ENCODE results near the gene TP53TG5.
"Not testable (repeated sequence)": the region's sequence is repeated elsewhere in the genome, so short reads cannot be mapped to it uniquely, and the experiment has no call there.

The TP53TG5 gene

DNA sequence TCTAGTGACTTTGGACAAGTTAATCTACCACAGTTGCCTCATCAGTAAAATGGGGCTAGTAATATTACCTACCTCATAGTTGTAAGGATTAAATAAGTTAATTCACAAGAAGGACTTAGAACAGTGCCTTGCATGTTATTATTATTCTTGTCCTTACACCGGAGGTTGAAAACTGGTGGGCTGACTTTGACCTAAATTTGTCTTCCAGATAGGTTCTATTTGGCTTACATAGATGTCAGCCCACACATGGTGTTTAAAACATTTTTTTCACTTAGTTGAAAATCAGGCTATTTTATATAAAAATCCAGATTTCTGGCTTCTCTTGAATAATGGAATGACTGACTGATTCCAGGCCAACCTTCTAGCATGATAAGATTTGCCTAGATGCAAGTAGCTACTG, 11.9 kb downstream of the TP53TG5 start:
- no peak for DNase-seq

DNA sequence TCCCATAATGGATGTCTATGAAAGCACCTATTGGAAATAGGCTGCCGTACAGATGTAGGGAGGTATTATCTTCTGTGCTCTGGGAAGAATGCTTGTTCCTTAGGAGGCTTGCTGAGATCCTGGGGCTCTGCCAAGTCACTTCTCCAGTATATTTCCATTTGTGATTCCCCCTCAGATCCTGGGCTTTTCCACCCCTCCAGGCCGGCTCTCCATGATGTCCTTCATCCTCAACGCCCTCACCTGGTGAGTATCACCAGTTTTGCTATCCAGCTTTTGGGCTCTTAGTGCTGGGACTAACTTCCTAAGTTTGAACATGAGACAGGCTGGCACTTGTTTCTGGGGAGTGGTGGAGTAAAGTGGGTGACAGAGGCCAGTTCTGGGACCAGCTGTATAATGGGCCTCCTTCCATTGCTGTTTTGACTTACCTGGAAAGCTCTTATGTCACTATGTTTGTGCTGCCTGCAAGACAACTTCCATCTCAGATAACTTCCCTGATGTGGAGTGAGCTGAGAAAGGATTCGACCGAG, 12.6 kb downstream of the TP53TG5 start:
- DNase-seq, result no peak

DNA sequence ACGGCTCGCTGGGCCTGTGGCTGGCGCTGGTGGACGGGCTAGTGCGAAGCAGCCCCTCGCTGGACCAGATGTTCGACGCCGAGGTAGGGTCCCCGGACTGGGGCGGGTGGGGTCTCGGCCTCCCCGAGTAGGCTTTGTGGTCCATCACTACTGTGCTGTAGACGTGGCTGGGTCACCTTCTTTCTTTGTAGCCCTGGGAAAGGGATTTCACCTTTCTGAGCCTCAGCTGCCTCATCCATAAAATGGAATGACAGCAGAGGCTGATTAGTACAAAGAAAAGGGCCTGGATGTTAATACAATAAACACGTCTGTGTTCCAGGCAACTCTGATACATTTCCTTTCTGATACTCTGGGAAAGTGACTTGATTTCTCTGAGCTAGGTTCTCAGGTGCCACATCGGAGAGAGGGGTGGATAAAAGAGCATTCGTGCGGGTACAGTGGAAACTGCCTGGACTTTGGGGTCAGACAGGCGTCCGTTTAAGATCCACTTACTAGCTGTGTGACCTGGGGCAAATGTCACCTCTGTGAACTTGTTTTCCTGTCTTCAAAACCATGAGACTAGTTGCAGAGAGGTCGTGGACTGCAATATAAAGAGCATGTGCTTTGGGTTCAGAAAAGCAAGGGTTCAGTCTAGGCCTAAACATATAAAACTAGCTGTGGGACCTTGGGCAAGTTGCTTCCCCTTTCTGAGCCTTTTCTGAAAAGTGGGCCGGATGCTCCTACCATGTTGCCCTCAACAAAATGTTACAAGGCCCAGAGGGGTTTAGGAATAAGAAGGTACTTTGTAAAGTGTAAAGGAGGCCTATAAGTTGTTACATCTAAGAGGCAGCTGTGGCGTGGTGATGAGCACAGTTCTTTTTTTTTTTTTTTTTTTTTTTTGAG, 14.3 kb downstream of the TP53TG5 start:
- DNase-seq, result no peak

DNA sequence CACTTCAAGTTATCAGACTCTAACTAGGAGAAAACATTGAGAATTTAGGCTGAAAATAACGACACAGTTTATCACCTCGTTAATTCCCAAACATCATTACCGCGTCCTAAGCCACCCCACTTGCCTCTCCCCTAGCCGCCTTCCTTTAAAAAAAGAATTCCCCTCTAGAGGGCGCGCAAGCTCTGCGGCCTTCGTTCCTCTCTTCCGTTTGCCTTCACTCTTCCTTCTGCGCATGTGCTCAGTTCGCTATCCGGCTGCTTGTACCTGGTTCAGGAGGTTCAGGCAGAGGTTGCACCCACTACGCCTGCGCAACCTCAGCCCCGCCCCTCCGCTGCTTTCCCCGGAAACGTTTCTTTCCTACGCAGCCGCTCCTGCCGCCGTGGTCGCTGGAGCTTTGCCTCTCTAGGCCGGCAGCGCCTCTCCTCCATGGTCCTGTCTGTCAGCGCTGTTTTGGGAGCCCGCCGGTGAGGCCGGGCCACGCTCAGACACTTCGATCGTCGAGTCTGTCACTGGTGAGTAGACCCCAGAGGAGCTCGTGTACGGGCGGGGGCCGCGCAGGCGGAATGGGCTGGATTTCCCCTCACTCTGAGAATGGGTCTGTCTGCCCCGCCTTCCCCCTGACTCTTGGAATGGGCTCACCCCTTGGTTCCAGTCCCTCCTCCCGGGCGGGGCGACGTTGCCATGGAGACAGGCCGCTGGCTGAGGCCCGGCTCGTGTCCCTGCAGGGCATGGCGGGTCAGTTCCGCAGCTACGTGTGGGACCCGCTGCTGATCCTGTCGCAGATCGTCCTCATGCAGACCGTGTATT, 15.1 kb downstream of the TP53TG5 start, which contains the start of gene SYS1:
SYS1 (plus strand) TSS at position 353 of the 807 bp plus-strand sequence; CDS start at position 729, 376 bp downstream.
- DNase-seq, result peak; percentile 98

DNA sequence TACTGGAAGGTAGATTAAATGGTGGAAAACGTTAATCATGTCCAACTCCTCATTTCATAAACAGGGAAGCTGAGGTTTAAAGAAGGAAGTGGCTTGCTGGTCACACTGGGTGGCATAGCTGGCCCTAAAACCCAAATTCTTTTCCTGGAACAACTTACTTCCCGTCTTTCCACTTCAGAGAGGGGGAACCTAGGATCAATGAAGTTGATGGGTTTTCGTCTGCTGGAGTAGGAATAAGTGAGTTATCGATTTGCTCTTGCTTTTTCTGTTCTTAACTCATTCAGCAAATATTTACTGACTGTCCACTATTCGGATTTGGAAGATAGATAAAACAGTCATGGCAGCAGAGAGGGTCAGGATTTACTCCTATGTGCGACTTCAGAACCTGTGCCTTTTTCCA, 16.3 kb downstream of the TP53TG5 start:
- no peak for DNase-seq

DNA sequence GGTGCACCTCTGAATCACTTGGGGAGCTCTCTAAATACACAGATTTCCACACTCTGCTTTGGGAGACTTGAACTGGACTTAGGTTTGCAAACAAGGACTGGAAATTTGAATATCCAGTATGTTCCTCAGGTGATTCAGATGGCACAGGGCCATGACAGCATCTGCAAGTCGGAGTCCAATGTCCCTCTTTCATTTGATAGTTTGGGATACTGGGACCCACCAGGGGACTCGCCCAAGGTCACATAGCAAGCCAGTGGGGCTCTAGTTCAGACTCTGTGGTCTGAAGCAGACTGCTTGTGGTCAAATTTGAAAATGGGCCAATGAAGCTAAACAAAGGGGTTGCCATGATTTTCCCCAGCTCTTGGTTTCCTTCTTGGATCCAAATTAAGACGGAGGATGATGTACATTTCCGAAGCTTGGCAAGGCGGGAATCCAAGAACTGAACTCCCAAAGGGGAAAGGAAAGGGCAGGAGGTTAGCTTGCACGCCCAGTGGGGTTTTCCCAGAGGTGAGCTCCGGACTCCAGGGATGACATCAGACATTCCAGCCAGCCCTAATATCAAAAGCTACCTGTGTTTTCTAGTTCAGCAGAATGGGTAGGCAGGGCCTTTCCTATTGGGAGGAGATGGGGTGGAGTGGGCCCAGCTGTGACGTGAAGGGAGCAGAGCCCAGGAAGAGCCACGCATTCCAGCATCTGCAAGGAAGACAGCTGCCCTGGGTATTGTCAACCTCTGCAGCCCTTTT, 18.5 kb downstream of the TP53TG5 start:
- no peak for DNase-seq

DNA sequence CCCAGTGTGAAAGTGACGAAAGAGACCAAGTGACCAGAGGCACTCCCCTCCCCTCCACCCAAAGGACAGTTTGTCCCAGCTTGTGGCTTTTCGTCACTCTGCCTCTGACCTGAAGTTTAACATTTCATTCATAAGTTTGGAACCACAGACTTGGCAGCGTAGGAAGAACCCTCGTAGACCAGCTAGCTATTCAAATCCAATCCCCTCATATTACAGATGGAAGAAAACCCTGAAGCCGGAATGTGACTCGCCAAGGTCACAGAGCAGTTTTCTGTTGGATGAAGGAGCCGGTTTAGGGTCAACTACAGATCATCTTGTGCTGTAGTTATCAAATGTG, 19.1 kb downstream of the TP53TG5 start:
- no peak for DNase-seq

DNA sequence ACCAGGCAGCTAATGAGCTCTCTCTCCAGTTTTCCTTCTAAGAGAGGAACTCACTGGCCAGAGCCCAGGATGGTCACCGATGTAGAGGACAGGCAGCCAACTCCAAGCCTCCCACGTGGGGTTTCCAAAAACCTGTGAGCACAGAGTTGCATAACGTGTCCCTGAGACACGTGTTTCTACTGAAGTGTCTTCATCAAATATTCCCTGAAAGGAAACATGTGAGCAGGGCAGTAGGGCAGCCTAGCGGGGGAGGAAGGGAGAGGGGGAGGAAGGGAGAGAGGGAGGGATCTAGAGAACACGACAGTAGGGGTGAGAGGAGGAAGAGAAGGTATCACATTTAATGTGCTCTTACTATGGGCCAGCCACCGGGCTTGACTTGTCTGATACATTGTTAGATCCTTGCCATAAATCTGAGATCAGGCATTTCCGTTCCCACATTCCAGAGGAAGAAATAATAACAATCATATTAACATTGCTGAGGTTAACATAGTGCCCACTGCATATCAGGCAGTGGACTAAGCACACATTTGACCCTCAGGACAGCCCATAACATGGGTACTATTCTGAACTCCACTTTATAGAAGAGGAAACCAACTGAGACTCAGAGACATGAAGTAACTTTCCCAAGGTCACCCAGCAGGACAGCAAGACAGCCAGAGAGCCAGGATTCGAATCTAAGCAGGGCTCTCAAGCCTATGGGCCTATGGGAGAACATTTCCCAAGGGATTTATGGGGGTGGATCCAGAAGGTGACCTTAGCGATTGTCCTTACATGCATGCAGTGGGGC, 19.6 kb downstream of the TP53TG5 start:
- no peak for DNase-seq

DNA sequence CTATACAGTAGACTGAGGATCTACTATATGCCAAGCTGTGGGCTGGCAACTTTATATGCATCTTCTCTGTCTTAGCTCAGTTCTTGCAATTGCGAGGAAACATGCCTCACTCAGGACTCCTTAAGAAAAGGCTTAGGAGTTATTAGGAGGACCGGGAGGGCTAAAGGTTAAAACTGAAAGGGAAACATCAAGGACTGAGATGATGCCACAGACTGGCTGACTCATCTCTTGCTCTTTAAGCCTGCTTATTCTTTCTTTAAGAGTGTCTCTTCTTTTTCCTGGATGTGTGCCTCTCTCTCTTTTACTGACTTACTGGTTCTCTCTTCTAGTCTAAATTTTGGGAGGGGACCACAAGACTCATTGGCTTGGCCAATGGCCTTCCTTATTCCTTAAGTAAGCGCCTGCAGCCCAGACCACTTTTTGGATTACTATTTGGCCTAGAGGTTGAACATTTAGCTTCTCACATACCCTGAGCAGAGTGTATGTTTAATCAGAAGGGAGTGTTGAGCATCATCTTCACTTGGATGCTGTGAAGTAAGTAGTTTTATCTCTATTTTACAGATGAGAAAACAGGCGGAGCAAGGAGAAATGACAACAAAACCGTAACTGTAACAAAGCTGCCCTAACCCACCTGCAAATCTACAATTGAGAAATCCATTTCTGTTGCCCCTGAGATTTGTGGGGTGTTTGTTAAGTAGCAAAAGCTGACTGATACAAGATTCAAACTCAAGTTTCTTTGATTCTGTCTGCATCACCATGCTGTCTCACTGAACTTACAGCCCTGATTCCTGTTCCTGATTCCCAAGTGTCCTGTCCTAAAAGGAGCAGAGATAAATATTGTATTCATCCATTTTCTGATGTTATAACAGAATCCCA, 22.7 kb downstream of the TP53TG5 start:
- no peak for DNase-seq

DNA sequence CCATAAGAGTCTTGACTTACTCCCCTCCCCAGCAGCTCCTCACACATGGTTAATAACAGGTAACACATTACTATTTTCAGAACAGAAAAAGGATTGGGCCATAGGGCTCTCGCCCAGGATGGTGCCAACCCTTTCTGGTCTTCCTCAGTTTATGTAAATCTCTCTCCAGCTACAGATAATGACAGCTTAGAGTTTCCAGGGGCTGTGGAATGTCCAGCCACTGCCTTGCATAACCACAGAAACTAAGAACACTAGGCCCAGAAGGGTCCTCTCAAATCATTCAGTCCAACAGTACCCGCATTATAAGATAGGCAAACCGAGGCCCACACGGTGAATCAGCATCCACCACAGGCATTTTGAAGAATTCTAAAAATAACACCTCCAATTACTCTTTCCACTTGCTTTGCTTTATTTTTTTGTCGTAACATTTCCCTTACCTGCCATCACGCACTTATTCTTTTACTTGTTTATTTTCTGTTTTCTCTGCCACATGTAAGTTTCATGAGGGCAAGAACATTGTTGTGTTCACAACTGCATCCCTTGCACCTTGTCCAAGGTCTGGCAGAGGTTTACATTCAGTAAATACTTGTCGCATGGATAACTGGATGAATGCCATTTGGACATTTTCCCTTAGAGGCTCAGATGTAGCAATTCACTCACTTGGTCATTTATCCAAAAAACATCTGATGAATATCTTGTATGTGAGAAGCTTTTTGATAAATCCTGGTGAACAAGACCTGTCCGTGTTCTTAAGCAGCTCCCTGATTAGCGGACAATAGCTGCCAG, 23.5 kb downstream of the TP53TG5 start:
- DNase-seq, result no peak

DNA sequence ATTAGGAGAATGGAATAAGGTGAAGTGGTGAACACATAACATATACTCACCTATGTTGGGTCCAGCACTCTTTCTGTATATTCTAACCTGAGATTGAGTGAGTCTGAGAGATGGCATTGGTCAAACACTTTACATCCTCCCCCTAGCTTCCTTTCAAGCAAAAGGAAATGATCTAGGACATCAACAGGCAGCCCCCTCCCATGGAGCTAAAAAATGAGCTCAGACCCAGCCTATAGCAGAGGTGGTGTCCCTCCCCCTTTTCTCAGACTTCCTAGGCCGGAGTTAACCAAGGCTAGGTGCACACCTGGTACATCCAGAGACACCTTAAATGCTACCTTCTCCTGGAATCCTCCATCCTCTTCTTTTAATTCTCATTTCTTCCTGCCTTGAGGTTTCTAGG, 24.4 kb downstream of the TP53TG5 start:
- no peak for DNase-seq

DNA sequence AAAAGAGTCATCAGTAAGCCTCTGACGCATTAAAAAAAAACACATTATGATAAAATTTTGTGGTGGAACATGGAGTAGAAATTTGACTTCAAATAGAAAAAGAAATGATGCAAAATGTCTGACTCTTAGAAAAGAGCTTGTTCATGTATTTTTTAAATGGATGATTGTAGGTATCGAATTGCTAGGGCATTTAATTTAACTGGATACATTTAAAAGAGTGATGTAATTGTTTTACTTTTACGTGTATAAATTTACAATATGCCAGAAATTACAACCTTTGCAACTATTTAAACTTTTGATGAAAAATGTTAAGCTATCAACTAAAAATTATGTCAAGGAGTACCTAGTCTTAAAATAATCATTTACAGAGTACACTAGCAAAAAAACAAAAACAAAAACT, 25.4 kb downstream of the TP53TG5 start:
- DNase-seq, result no peak

DNA sequence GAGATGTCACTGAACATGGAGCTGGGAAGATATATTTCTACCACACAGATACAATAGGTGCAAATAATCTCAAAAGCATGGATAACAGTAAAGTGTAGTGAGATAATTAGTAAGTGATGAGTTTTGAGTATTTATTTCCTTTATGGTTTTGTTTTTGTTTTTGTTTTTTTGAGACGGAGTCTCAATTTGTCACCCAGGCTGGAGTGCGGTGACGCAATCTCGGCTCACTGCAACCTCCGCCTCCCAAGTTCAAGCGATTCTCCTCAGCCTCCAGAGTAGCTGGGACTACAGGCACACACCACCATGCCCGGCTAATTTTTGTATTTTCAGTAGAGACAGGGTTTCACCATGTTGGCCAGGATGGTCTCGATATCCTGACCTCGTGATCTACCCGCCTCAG, 27.3 kb downstream of the TP53TG5 start:
- not testable (repeated sequence) for DNase-seq

DNA sequence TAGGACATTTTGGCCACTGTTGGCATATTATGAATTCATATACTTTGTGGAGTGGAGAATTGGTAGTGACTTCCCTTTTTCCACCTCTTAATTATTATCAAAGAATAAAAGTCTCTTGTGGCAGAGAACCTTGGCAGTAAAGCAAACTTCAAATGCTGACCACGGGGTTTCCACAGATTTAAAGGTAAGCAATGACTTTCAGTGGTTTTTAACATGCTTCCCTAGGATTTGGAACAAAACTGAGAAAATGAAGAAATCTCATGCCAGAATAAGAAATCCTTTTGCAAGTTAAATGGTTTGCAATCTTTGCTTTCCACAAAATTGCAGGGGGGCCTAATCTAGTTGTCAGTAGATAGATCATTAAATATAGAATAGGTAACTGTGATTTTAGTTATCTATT, 27.9 kb downstream of the TP53TG5 start:
- DNase-seq, result no peak

DNA sequence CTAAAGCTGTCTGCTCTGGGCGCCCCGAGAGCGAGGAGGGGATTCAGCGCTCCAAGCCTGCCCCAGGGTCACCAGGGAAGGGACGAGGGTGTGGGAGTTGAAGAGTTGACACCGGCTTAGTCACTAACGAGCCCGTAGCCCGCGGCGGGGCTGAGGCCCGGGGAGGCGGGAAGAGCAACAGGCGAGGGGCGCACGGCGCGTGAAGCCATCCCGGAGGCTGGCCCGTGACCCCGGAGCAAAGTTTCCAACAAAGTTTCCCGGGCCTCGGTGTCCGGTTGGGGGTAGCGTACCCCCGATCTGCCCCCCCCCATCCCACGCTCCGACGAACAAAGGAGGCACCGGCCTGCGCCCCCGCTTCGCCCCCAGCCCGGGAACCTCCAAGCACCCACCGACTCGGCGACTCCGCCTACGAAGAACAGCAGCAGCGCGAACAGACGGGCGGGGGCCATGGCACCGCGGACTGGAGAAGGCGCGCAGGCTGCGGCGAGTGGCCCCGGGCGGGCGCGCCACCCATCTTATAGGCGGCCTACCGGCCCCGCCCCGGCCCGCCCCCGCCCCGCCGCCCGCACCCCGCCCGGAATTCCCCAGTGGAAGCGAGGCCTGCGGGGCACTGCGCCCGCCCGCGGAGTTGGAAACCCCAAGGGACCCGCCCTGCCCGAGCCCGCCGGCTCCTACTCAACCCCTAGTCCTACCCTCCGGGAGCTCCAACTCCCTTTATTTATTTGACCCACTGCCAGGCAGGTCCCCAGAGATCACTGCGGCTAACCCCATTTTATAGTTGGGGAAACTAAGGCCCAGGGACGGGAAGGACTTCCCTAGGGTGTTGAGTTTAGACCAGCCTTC, 30.0 kb downstream of the TP53TG5 start, which contains the start of gene SDC4:
SDC4 (minus strand) TSS at position 489 of the 843 bp plus-strand sequence; CDS start at position 449, 40 bp downstream.
- peak; percentile 61 for DNase-seq

DNA sequence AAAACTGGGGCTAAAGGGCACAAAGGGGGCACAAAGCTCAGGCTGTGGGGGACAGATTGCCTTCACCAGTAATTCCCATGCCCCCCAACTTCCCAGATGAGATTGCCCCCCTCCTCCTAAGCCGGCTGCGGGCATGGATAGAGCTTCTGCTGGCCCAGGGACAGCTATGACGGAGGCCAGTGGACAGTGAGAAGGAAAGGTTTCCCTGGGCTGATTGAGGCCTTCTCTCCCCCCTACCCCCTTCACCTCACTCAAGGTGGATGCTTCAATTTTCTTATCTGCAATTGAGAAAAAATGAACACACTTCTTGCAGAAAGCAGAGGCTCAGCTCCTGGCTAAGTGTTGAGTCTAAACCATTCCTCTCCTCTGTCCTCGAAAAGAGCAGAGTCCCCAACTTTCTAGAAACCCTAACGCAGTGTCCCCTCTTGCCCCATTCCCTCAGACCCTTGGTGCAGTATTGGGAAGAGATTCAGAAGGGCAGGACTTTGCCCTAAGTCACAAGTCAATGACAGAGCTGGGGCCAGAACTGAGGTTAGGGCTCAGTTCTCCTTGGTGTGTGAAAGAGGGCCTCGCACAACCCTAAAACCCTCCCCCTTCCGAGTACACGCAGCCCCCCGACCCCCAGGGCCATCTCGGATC, 30.7 kb downstream of the TP53TG5 start:
- no peak for DNase-seq

DNA sequence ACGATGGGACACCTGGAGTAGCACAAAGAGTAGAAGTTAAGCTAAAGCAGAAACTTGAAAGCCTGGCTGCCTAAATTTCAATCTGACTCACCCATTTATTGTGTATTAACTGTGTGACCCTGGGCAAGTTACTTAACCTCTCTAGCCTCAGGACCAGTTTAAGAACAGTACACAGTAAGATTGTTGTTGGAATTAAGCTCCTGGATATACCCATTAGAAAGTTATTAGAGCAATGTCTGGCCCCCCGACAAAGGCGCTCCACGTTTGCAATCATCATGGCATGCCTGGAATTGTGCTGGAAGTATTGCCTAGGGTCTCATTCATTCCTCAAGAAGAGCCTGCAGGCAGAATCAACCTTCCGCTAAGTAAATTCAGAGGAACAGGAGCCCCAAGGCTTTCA, 31.3 kb downstream of the TP53TG5 start:
- no peak for DNase-seq

DNA sequence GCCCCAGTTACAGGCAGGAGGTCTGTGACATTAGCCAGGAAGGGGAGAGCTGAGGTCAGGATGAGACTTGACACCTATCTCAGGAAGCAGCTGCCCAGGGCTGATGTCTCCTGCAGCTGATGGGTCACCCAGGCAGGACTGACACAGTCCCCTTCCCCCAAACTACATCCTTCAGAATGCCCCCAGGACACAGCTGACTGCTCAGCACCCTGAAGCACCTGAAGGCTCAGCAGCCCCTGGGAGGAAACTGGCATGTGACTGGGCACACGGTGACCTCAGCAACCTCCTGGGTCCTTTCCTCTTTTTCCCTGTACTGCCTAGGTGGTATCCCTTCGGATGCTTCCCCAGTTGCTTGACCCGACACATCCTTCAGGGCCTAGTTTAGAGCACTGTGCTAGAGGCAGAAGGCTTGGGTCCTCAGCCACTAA, 31.8 kb downstream of the TP53TG5 start:
- no peak for DNase-seq
